Neuronal stem cell (in vitro differentiated cells): ENCODE data around the gene ARMH1.
"Not testable (repeated sequence)": the region's sequence is repeated elsewhere in the genome, so short reads cannot be mapped to it uniquely, and the experiment has no call there.

ENCODE experiments used
- DNase-seq: peaks from one replicate; pipeline ENCODE4 v3.0.0-alpha.2; 2013; ENCODE audit warnings: low spot score
- H2AFZ ChIP-seq: one replicate; pipeline ENCODE4 v1.6.1; 2013; ENCODE audit warnings: mild to moderate bottlenecking, low read length, inconsistent platforms
- H2AK5ac ChIP-seq: 2 replicates; pipeline ENCODE4 v1.6.1; 2013; ENCODE audit warnings: low read depth, mild to moderate bottlenecking, inconsistent platforms, low read length, moderate library complexity, mixed read lengths
- H2BK120ac ChIP-seq: 2 replicates; pipeline ENCODE4 v1.6.1; 2013; ENCODE audit warnings: low read depth, mild to moderate bottlenecking, inconsistent platforms, low read length, moderate library complexity, mixed read lengths
- H2BK12ac ChIP-seq: one replicate; pipeline ENCODE4 v1.6.1; 2013; ENCODE audit warnings: low read length, inconsistent platforms
- H2BK15ac ChIP-seq: 2 replicates; pipeline ENCODE4 v1.6.1; 2013; ENCODE audit warnings: mild to moderate bottlenecking, low read length, inconsistent platforms, mixed read lengths
- H2BK5ac ChIP-seq: one replicate; pipeline ENCODE4 v1.6.1; 2013; ENCODE audit warnings: inconsistent platforms, mild to moderate bottlenecking, low read length, moderate library complexity
- H3K14ac ChIP-seq: one replicate; pipeline ENCODE4 v1.6.1; 2013; ENCODE audit warnings: low read length, inconsistent platforms
- H3K18ac ChIP-seq: 2 replicates; pipeline ENCODE4 v1.6.1; 2013; ENCODE audit warnings: low read length, inconsistent platforms
- H3K23ac ChIP-seq: 2 replicates; pipeline ENCODE4 v1.6.1; 2013; ENCODE audit warnings: low read depth, mild to moderate bottlenecking, mixed read lengths, low read length, inconsistent platforms; ENCODE audit not compliant: poor library complexity
- H3K27ac ChIP-seq: replicated peaks from 3 replicates; pipeline ENCODE4 v1.5.1; 2013; ENCODE audit warnings: low read length, inconsistent platforms
- H3K27me3 ChIP-seq, 3 experiments: 2 replicates each; pipeline ENCODE4 v1.6.1; 2013; ENCODE audit warnings: low read length in 3 of 3, mild to moderate bottlenecking in 2 of 3, inconsistent platforms in 1 of 3, low read depth in 1 of 3, mixed read lengths in 1 of 3, moderate library complexity in 1 of 3; ENCODE audit not compliant: control insufficient read depth in 3 of 3, insufficient read depth in 3 of 3
- H3K36me3 ChIP-seq, 2 donors: replicated peaks in 1 of 2; 2 replicates each; pipeline ENCODE4 v1.6.1; 2013; ENCODE audit warnings: low read length in 2 of 2; ENCODE audit not compliant: control insufficient read depth in 2 of 2, insufficient read depth in 2 of 2
- H3K4ac ChIP-seq: 2 replicates; pipeline ENCODE4 v1.6.1; 2013; ENCODE audit warnings: inconsistent platforms, mild to moderate bottlenecking, low read length, moderate library complexity
- H3K4me1 ChIP-seq, 2 donors: 1 replicate in 1 of 2; 2 replicates in 1 of 2; pipeline ENCODE4 v1.6.1; 2013; ENCODE audit warnings: low read length in 2 of 2, low read depth in 1 of 2; ENCODE audit not compliant: control insufficient read depth in 2 of 2, insufficient read depth in 1 of 2
- H3K4me2 ChIP-seq: one replicate; pipeline ENCODE4 v1.6.1; 2013; ENCODE audit warnings: mild to moderate bottlenecking, low read length, inconsistent platforms; ENCODE audit not compliant: insufficient read depth, poor library complexity, severe bottlenecking
- H3K4me3 ChIP-seq, 2 donors: 2 replicates each; pipeline ENCODE4 v1.5.1; 2013; ENCODE audit warnings: low read length in 2 of 2, mild to moderate bottlenecking in 2 of 2, inconsistent platforms in 1 of 2, moderate library complexity in 1 of 2
- H3K79me1 ChIP-seq: one replicate; pipeline ENCODE4 v1.6.1; 2013; ENCODE audit warnings: low read depth, mild to moderate bottlenecking, inconsistent platforms, low read length, moderate library complexity
- H3K9ac ChIP-seq: one replicate; pipeline ENCODE4 v1.6.1; 2013; ENCODE audit warnings: mild to moderate bottlenecking, low read depth, low read length, inconsistent platforms; ENCODE audit not compliant: poor library complexity
- H3K9me3 ChIP-seq, 2 donors: replicated peaks in 1 of 2; 2 replicates each; pipeline versions ENCODE3 to v1.6.1; 2013; ENCODE audit warnings: low read length in 2 of 2, mild to moderate bottlenecking in 2 of 2, inconsistent platforms in 1 of 2, low read depth in 1 of 2, mixed read lengths in 1 of 2, moderate library complexity in 1 of 2; ENCODE audit not compliant: control insufficient read depth in 2 of 2, insufficient read depth in 1 of 2
- H4K8ac ChIP-seq: one replicate; pipeline ENCODE4 v1.6.1; 2013; ENCODE audit warnings: low read depth, mild to moderate bottlenecking, inconsistent platforms, low read length, moderate library complexity
- H4K91ac ChIP-seq: one replicate; pipeline ENCODE4 v1.6.1; 2013; ENCODE audit warnings: low read length, low read depth, mild to moderate bottlenecking, inconsistent platforms; ENCODE audit not compliant: poor library complexity
- WGBS, 2 donors: extraction: QIAGEN DNeasy Blood & Tissue Kit; methylation state at CpG; one replicate each; pipeline ENCODE4 v1.1.7; 2013; ENCODE audit warnings: missing lambda C conversion rate in 2 of 2, mixed read lengths in 1 of 2; ENCODE audit not compliant: insufficient read length in 2 of 2, insufficient replicate concordance in 1 of 2; ENCODE audit errors: extremely low coverage in 2 of 2; 5-methylcytosine and 5-hydroxymethylcytosine counted together
- small RNA-seq: library from polyadenylated mRNA; stranded (forward); fragments of <200 nt; extraction: miRNeasy Mini kit (QIAGEN cat#:217004); gene quantifications from one replicate; pipeline ENCODE3, GENCODE V24; 2013; ENCODE audit not compliant: insufficient read depth

Gene ARMH1

DNA sequence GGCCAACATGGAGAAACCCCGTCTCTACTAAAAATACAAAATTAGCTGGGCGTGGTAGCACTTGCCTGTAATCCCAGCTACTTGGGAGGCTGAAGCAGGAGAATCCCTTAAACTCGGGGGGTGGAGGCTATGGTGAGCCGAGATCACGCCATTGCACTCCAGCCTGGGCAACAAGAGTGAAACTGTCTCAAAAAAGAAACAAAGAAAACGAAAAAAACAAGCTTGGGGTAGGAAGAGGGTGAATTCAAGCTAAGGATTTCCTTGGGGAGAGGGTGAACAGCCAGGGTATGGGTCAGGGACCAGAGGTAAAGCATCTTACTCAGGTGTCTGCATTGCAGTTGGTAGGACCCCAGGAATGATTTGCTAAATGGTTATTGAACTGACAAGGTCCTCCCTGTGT, 91.9 kb downstream of the ARMH1 start:
- not testable (repeated sequence) for H3K9ac ChIP-seq, H3K27ac ChIP-seq, H3K4me1 ChIP-seq, H2AFZ ChIP-seq, H3K79me1 ChIP-seq, H3K9me3 ChIP-seq, H3K4ac ChIP-seq, H3K4me2 ChIP-seq, H2BK5ac ChIP-seq, H3K18ac ChIP-seq, H3K4me3 ChIP-seq, H4K8ac ChIP-seq, H2BK12ac ChIP-seq, H2BK120ac ChIP-seq, H3K27me3 ChIP-seq, H2BK15ac ChIP-seq, H2AK5ac ChIP-seq, DNase-seq, H4K91ac ChIP-seq, H3K14ac ChIP-seq, H3K23ac ChIP-seq
- H3K36me3 ChIP-seq, result peaks cover 31 to 66% of the 10 kb centered on the region in 2 donors
- WGBS, 2 donors, result no CpG with 5 or more reads among the region's 6 CpGs

Small RNAs within 50 kb of the gene (small RNA-seq; reads per million reads assigned to genes)
- 14.6 reads per million, percentile 71 among the genes with 10 or more reads in this experiment for gene RNU5D-1
- 5.9 reads per million, percentile 30 among the genes with 10 or more reads in this experiment for gene RNU5F-1
